RKO (cell line): Measurements from ENCODE around the gene HOTAIR.

Experiments used
- DNase-seq: peaks from one replicate; pipeline ENCODE4 v3.0.0-alpha.2; 2016; ENCODE audit warnings: low spot score

Gene HOTAIR

DNA sequence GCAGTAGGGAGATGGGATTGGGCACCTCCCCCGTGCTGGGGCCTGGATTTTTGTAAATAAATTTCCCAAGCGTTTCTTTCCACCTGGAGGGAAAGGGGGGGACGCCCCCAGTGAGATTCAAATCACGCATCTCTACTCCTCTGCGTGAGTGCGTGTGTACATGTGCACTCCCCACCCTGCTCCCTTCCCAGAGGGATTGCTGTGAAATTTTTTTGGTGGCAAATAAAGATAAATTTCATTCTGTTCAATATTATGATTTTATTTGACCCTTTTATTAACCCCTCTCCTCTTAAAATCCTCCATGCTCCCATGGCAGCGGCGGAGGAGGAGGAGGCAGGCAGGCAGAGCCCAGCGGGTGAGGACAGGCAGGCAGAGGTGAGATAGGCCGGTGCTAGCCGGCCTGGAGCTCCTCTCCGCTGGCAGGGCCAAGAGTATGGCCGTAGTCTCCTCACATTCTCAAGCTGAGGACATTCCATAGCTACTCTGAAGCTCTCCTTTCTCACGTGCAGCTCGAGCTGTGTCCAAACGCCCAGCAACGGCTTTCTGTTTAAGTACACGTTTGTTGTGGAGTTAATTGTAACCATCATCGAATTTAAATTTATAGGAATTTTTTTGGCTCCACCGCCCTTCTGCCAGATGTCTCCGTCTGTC, 1.5 kb upstream of the HOTAIR start:
- no peak for DNase-seq

DNA sequence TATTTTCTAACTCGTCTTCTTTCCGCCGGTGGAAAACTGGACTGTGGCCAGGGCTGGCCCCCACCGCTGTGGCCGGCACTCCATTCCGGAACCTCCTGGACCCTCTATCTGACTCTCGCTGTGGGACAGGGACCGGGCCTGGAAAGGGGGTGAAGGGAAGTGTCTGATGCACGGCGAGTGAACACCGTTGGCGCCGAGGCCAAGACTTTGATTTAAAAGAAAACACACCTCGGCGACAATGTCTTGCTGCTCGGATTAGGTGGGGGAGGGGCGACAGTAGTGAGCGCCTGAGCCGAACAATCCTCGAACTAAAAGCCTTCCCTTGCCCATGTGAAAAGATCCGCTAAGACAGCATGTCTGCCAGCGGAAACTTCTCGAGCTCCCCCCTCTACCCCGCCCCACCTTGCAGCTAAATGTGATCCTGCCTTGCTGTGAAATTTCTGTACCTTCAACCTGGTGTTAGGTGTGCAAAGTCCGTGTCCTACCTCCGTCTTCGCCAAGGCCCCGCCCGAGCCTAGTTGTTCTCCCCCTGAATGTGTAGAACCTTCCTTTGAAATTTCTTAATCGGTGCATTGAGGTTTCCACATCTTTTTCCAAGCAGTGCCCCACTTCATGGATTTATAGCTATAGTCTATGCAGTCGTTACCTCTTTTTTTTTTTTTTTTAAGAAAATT, 862 bp upstream of the HOTAIR start:
- no peak for DNase-seq

DNA sequence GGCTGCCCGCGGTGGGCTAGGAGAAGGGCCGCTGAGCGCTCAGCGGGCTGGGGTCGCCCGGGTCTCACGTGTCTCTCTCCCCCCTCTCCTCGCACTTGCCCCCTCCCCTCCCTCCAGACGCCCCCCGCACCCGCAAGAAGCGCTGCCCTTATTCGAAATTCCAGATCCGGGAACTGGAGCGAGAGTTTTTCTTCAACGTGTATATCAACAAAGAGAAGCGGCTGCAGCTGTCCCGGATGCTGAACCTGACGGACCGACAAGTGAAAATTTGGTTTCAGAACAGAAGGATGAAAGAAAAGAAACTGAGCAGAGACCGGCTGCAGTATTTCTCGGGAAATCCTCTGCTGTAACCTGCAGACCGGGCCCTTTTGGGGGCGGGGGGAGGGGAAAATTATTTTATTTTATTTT, 314 bp upstream of the HOTAIR start:
- no peak for DNase-seq

DNA sequence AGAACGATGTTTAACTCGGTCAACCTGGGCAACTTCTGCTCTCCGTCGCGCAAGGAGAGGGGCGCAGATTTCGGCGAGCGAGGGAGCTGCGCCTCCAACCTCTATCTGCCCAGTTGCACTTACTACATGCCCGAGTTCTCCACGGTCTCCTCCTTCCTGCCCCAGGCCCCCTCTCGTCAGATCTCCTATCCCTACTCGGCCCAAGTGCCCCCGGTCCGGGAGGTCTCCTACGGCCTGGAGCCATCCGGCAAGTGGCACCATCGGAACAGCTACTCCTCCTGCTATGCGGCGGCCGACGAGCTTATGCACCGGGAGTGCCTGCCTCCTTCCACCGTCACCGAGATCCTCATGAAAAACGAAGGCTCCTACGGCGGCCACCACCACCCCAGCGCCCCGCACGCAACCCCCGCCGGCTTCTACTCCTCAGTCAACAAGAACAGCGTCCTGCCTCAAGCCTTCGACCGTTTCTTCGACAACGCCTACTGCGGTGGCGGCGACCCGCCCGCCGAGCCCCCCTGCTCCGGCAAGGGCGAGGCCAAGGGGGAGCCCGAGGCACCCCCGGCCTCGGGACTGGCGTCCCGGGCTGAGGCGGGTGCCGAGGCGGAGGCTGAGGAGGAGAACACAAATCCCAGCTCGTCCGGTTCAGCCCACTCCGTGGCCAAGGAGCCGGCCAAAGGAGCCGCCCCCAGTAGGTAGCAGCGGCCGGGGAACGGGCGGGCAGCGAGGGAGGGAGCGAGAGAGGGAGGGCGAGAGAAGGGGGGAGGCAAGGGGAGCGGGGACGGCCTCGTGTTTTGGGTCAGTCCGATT, 1.3 kb downstream of the HOTAIR start:
- peak; percentile 65 for DNase-seq

DNA sequence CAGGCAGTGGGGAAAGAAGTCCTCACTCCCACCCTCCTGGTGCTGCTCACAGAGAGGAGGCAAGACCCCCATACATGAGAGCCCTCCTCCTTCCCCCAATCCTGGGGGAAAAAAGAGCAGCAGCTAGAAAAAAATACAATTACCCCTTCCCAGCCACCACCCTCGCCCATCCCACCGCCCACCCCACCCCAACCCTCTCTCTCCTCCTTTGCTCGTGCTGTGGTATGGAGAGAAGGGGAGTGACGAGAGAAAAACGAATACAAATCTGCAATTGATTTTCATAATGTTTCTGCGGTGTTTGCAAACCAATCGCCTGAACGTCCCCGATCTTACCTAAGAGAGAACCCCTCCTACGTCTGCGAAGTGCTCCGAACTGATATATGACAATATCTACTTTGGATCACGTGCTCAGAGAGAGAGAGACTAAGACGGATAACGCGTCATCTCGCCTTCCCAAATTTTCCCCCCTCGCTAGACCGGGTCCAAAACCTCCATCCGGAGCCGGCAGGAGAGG, 2.0 kb downstream of the HOTAIR start, which contains the start of gene HOXC11:
TSS of gene HOXC11 (plus strand) at position 405 of the 514 bp plus-strand sequence. CDS start 116 bp downstream, outside the sequence.
- no peak for DNase-seq

DNA sequence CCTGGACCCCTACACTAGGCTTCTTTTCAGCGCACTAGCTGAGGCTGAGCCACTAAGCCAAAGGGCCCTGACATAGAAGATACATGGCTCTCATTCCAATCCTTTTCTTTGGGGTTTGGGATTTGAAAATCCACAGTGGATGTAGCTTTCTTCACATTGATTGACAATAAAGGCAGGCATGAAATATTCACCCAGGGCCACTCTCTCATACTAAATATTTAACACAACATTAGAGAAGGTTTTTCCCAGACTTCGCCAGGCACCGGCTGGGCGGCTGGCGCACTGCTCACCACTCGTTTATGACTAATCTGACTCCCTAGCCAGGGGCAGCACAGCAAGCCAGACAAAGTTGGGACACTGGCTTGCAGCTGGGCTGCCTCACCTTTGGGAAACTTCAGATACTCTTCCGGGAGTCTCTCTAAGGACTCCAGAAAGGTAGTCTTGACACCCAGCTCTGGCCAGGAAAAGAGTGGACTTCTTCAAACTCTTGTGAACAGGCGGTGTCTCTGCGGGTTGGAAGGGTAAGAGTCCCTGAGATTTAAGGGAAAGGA, 2.5 kb downstream of the HOTAIR start:
- no peak for DNase-seq

DNA sequence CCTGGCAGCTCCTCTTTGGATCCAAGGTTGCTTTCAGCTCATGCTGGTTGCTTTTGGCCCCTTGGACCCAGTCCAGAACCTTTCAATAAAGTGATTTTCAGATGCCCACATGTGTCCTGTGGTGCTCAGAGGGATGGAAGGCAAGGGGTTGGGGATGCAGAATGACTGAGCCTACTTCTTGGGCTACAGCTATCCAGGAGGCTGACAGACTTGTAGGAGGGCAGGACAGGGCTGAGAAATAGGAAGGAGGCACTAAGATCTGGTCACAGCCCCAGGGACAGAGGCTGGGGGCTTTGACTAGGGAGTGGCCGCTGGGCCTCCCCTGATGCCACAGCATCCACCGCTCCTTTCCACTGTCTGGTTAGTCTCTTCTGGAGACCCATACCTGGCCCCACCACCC, 3.1 kb downstream of the HOTAIR start:
- DNase-seq: no peak

DNA sequence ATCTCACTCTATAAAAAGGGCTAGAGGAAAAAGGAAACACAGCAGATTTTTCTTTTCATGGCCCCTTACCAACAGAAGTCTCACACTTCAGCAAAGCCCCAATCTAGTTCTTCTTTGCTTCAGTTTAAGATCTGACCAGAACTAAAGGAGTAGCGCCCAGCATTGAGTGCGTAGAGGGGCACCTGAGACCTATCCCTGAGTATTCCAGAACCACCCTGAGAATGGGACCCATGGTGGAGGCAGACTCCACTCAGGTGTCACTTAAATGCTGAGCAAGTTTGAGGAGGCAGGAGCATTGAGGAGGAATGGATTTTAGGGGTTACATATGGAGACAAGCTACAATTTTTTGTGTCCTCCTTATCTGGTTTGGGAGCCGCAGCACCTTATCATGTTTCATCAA, 3.6 kb downstream of the HOTAIR start:
- no peak for DNase-seq

DNA sequence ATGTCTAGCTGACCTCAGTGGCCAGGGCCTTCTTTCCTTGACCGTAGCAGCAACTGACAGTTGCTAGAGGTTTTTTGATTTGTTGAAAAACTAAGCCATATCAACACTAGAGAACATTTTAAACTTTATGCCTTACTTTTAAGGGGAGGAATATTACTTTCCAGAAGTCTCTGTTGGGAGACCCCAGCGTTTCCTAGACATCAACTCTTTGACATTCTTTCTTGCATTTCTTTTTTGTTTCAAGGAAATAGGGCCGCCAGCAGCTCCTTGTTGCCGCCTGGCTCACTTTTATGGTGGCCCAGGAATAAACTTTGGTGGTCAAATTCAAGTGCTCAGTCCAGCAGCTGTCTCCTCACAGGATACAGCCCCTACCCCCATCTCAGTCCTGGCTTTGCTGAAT, 4.3 kb downstream of the HOTAIR start:
- DNase-seq: no peak

DNA sequence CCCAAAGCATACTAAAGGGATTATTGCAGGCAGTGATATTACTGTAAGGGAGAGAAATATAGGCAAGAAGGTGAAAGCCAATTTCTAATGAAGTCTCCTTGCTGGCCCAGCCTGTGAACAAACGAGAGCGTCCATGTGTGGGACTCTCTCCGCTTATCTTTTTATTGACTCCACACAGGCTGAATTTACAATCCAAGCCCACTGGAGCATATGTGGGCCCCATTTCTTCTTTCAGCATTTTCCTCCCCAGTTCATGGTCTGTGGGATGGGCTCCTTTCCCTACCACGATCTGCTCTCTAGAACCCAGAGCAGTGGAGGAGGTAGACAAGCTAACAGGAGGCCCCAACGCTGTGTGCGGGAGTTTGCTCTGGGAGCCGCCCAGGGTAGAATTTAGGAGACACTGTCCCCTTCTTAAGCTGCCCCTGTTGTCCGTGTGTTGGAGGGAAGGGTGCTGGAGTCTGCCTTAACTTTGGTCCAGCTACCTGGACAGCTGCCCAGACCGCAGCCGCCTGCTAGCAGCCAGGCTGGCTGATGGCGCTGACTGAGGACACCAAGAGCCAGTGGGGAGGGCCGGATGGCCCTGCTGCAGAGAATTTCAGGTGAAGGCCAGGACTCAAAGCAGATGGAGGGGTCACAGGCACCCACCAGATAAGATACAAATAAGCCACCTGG, 5.0 kb downstream of the HOTAIR start:
- DNase-seq: no peak

DNA sequence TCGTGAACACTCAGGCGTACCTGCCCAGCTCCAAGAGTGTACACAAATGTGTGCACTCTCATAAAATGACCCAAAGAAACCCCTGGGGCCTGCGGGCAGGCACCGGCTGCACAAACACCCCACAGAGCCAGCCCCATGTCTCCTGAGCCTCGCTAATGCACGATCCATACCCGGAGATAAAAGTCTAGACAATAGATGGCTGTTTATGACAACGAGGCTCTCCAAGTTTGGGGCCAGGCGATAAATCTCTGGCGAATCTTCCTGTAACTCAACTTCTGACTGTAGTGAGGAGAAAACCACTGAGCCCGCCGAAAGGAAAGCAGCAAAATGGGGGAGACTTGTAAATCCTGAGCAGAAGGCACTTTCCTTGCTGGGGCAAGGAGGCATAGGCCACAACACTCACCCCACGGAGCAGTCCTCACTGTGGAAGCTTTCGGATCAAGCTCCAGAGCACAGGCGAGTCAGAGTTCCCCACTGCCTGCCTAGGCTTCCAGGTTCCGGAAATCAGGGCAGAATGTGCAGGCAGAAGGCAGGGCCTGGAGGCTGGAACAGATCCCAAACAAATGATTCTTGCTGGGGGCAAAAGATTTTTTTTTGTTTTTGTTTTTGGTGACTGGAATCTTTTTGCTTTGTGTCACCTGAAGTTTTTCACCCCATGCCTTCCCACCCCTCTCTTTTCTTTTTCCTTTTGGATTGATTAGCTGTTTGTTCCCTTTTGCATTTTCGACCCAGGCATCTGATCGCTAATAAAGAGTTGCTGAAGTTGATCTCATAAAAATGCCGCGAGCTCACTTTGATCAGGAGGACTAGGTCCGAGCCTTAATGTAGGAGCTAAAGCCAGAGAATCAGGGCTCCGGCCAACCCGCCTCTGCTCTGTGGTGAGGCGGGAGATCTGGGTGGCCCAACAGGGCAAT, 6.3 kb downstream of the HOTAIR start:
- DNase-seq: no peak

DNA sequence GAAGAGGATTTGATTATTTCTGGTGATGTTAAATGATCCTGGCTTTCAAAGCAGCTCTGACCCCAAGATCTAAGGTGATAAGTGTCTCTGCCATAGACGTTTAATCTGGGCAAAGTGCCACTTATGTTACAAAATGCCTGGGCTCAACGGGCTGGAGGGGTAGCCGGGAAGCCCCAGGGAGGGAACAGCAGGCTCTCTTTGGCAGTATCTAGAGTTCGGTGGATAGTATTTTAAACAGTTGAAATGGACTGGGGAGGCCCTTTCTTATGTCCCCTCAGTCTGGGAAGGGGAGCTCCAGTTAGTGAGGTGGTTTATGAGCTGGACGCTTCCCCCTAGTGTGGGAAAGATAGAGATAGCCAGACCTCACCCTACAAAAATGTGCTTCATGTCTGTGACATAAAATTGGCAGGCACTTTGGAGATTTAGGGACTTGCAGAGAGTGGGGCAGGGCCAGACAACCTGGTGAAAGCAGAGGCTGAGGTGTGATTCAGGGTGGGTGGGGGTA, 7.3 kb downstream of the HOTAIR start:
- DNase-seq: no peak

DNA sequence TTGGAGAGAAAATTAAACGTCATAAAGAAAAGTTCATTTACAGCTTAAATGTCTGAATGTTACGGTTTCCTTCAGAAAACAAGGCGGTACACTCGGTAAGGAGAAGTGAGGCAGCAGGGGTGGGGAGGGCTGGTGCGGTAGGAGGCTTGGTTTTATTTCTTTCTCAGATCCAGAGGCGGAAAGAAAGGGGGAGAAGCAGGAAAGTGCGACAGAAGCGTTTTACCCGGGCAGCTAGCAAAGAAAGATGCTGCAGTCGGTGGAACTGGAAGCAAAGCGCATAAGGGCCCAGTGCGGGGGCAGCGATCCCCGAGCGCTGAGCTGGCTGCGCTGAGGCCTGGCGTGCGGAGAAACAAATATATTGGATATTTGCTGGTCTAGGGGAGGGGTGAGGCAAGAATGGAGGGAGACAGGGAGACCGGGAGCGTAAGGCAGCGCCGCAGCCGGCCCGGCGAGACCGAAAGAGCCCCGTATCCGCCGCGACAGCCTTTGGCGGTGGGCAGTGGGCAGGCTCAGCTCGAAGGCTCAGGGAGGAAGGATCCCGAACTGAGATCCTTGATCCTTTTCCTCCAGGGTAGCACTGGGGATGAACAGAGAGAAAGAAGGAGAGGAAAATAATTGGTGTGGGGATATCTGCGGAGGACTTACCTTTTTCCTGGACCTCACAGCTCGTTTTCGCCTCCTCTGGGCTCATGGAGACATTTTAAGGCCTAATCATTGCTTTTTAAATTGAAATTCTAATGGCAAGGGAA, 8.2 kb downstream of the HOTAIR start:
- DNase-seq: no peak

DNA sequence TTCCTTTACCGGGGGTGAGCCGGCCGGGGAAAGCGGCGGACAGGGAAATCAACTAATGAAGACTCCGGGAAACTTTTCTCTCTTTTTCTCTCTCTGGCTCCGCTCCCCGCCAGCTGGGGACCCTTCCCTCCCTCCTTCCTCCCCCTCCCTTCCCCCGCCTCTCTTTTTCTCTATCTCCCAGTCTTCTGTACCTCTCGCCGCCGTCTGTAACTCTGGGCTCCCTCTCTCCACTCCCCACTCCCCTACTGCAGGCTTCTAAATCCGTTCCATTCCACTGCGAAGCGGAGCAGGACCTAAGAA, 8.7 kb downstream of the HOTAIR start:
- DNase-seq: no peak

DNA sequence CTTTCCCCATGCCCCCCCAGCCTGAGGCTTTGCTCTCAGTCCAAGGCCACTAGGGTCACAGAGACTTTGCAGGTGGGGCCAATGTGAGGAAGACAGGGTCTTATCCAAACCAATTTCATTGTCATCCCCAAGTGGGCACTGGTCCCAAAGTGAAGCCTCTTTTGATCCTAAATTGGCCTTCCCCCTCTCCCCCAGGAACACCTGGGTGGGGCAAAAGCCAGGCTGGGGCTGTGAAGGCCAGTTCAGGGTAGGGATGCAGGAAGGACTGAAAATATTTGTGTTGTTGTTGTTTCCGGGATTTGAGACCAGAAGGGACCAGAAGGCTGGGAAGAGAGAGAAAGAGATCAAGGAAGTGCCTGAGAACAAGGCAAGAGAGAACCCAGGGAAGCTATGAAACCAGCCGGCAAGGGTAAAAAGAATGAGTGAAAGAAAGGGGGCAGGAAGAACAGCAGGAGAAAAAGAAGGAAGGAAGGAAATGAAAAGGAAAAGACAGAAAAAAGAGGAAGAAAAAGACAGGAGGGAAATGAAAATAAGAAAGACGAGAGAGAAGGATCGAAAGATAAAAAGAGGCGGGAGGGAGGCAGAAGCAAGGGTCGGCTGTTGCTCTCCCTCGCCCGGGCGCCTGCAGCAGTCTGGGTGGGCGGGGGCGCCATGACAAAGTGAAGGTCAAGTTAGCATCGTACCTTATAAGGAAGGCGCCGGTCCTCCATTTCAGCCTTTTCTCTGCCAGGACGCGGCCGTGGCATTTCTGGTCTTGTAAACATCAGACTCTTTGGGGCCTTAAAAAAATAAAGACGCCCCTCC, 9.3 kb downstream of the HOTAIR start:
- no peak for DNase-seq

DNA sequence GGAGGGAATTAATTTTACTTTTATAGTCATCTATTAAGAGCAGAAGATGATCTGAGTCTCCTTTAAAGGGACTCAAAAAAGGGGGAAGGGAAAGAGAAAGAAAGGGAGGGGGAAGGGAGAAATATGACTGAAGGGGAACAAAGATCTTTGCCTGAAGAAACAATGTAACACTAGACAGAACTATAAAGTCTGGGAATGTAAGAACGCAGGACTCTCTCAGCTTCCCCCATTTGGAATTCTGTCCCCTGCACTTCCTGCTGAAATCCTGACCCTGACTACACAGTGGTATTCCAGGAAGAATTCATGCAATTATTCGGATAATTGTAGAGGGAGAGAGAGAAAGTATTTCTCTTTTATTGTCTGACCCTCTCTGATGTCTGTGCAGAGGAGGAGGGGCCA, 10.4 kb downstream of the HOTAIR start:
- no peak for DNase-seq

DNA sequence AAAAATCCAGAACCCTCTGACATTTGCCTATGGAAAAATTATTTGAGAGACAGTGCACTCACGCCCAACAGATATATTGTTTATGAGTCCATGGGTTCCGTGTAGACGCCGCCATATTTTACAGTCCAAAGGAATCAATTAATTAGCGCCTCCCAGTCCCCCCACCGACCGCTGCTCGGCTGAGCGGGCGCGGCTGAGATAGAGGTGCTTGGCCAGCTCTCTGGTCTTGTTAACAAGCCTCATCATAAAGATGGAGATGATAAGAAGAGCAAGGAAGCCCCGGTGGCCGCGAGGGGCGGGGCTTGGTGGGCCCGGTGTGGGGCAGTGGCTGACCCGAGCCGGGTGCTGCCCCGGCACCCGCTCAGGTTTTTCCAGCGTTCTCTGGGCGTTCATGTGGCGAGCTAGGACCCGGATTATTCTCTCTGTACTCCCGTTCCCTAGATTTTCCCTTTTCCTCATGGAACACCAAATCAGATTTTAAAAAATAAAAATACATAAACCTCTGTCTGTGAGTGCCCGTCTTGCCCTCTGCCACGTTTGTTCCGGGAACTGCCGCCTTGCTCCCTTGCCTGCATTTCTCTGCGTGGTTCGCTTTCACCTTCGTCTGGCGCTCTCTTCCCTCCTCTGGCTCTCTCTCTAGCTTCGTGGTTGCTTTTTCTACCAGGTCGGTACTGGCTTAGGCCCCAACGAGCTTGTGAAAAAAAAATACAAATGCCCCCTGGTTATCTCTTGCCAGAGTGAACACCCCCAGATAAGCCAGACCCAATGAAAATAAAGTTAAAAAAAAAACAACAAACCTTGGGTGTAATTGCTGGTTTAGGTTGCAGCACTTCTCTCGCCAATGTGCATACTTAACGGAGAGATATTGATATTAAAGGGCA, 11.1 kb downstream of the HOTAIR start:
- no peak for DNase-seq

DNA sequence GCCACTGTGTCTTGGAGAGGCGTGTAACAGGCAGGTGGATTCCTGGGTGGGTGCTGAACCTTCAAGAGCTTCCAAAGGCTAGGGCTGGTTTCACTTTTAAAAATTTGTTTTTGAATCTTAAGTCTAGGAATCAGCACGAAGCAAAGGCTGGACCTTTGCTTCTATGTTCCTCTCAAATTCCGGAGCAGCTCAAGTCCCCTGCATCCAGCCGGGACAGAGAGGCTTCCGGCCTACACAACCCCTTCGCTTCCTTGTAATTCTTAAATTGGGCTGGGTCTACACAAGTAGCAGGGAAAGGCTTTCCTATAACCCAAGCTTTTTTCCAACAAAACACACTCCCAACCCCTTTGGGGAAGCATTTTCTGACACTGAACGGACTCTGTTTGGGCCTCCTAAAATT, 11.7 kb downstream of the HOTAIR start:
- no peak for DNase-seq
